ENCODE measurements around the gene PRKCD. TPM values are rescaled to one million over a fixed set of nuclear protein-coding genes. Genes with fewer than 3 reads are reported as not detected.
A peak's percentile ranks its signal among the peaks of the same experiment; 100 is the strongest.

Gene PRKCD
- total and polyA plus RNA-seq, 9 of the 15 experiments (the other 6 are each of a cell fraction or from before 2014, with no cell fraction given) = 2.5 to 19.5 (median 6.1) TPM

GRCh38 chr3:53196575-53197407, 35.8 kb downstream of the PRKCD start (continued):
- no peak for TF ChIP-seq ATF6 (CRISPR knock-in tag; IDR thresholded peaks at IDR 0.05)
- peak; percentile 24 to 49; a peak in 3 of 4 replicates for TF ChIP-seq RAD21 (CRISPR knock-in tag; conservative IDR thresholded peaks at IDR 0.05 in 1 of 2, IDR thresholded peaks at IDR 0.05 in 1 of 2)
- TF ChIP-seq MAFF (IDR thresholded peaks at IDR 0.05; ENCODE audit: low read length) = 0 out of 2 replicates have a peak, but pooled peaks have one; percentile 19
- no peak for TF ChIP-seq CBFA2T3 (IDR thresholded peaks at IDR 0.05)
- peak; percentile 37; the same call in 1 of the 2 replicates for TF ChIP-seq TFAP4 (CRISPR knock-in tag; IDR thresholded peaks at IDR 0.05; ENCODE audit: borderline replicate concordance)
- TF ChIP-seq GTF2F1 (IDR thresholded peaks at IDR 0.05; ENCODE audit: low read depth, low read length) = 0 out of 2 replicates have a peak, but pooled peaks have one; percentile 44
- TF ChIP-seq REST (IDR thresholded peaks at IDR 0.05; ENCODE audit: borderline replicate concordance) = peak; percentile 3; the same call in 1 of the 2 replicates
- no peak for TF ChIP-seq REST (CRISPR knock-in tag; IDR thresholded peaks at IDR 0.05; ENCODE audit: low read depth)
- TF ChIP-seq ZNF592 (IDR thresholded peaks at IDR 0.05) = peak; percentile 51
- TF ChIP-seq ZBED1 (IDR thresholded peaks at IDR 0.05) = no peak
